Adipocyte (in vitro differentiated cells): ENCODE results near the gene KTI12.
A peak's percentile ranks its signal among the peaks of the same experiment; 100 is the strongest.
"Not testable (repeated sequence)": the region's sequence is repeated elsewhere in the genome, so short reads cannot be mapped to it uniquely, and the experiment has no call there.

Source experiments
- DNase-seq: peaks from one replicate; pipeline ENCODE4 v3.0.0-alpha.2; 2015; ENCODE audit warnings: low read depth
- H3K27me3 ChIP-seq: replicated peaks from 2 replicates; pipeline ENCODE4 v1.7.0; 2013; ENCODE audit warnings: mild to moderate bottlenecking, low read length, moderate library complexity; ENCODE audit not compliant: control insufficient read depth, insufficient read depth
- H3K36me3 ChIP-seq: 2 replicates; pipeline ENCODE4 v1.7.0; 2013; ENCODE audit warnings: low read length, mild to moderate bottlenecking, moderate library complexity; ENCODE audit not compliant: control insufficient read depth, insufficient read depth, severe bottlenecking
- H3K4me1 ChIP-seq: 2 replicates; pipeline ENCODE4 v1.7.0; 2013; ENCODE audit warnings: mild to moderate bottlenecking, low read length, moderate library complexity; ENCODE audit not compliant: control insufficient read depth, insufficient read depth
- H3K4me3 ChIP-seq: 2 replicates; pipeline ENCODE4 v1.7.0; 2013; ENCODE audit warnings: mild to moderate bottlenecking, low read length, moderate library complexity
- H3K9ac ChIP-seq: 2 replicates; pipeline ENCODE4 v1.7.0; 2013; ENCODE audit warnings: mild to moderate bottlenecking, low read length, moderate library complexity
- H3K9me3 ChIP-seq: 2 replicates; pipeline ENCODE4 v1.7.0; 2013; ENCODE audit warnings: mild to moderate bottlenecking, low read length, moderate library complexity; ENCODE audit not compliant: control insufficient read depth

Gene KTI12

GRCh38 chr1:52033190-52034049 lies at the start of gene KTI12:
Gene KTI12 (minus strand): TSS chr1:52033810. CDS start chr1:52033761, 49 bp downstream.
- peak within 1 kb of the TSS; percentile 95 for H3K9ac ChIP-seq
- no peaks in the 10 kb centered on the region for H3K9me3 ChIP-seq
- H3K27me3 ChIP-seq: no peaks in the 10 kb centered on the region
- peak; percentile 96 for DNase-seq
- H3K4me3 ChIP-seq: peak within 1 kb of the TSS; percentile 97
- peaks cover 34% of the 10 kb centered on the region for H3K4me1 ChIP-seq
- peaks cover 4% of the 10 kb centered on the region for H3K36me3 ChIP-seq

- no peak overlapping the region for H3K9ac ChIP-seq
- H3K4me3 ChIP-seq: no peak overlapping the region
- DNase-seq: no peak
- H3K9me3 ChIP-seq: no peaks in the 10 kb centered on the region
- H3K27me3 ChIP-seq: no peaks in the 10 kb centered on the region
- peaks cover 13% of the 10 kb centered on the region for H3K4me1 ChIP-seq
- H3K36me3 ChIP-seq: peaks cover 29% of the 10 kb centered on the region
Observed at GRCh38 chr1:52080014-52080415, 46.4 kb upstream of the KTI12 start.

DNA sequence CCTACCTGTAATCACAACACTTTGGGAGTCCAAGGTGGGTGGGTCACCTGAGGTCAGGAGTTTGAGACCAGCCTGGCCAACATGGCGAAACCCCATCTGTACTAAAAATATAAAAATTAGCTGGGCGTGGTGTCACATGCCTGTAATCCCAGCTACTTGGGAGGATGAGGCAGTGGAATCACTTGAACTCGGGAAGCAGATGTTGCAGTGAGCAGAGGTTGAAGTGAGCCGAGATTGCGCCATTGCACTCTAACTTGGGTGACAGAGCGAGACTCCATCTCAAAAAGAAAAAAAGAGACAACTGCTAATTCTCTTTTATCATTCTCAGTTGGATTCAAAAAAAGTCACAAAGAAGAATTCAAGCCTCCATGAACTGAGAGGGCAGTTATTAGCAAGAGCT lies 43.7 kb upstream of the KTI12 start:
- DNase-seq, H3K27me3 ChIP-seq, H3K4me1 ChIP-seq, H3K4me3 ChIP-seq, H3K9ac ChIP-seq, H3K9me3 ChIP-seq: not testable (repeated sequence)
- H3K36me3 ChIP-seq: peaks cover 46% of the 10 kb centered on the region

- H3K27me3 ChIP-seq: no peaks in the 10 kb centered on the region
- no peak for DNase-seq
- no peaks in the 10 kb centered on the region for H3K9me3 ChIP-seq
- no peak overlapping the region for H3K4me3 ChIP-seq
- H3K4me1 ChIP-seq: no peaks in the 10 kb centered on the region
- no peak overlapping the region for H3K9ac ChIP-seq
- peaks cover 43% of the 10 kb centered on the region for H3K36me3 ChIP-seq
Observed at GRCh38 chr1:52072291-52072690, 38.7 kb upstream of the KTI12 start.

GRCh38 chr1:52070704-52071103 lies 37.1 kb upstream of the KTI12 start:
- Histone ChIP-seq H3K36me3 (peaks cover 56% of the 10 kb centered on the region), H3K9ac (no peak overlapping the region), H3K4me3 (no peak overlapping the region), H3K9me3 (no peaks in the 10 kb centered on the region), H3K27me3 (no peaks in the 10 kb centered on the region), H3K4me1 (no peaks in the 10 kb centered on the region)
- DNase-seq: no peak

DNA sequence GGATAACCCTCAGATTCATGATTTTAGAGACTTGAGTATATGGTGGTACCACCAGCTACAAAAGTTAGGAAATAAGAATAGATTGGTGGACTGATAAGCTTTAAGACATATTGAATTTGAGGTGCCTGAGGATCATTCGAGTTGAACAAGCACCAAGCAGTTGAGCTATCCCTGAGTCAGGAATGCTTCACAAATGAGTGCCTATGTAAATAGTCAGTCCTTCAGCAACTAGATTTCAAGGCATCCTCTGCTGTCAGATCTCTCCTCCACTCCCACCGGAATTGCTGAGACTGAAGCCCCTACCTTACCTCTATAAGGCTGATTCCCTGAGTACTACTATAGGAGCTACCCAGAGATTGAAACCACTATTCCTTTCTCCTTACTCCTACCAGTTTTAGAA lies 29.6 kb upstream of the KTI12 start:
- Histone ChIP-seq H3K4me3 (no peak overlapping the region), H3K9ac (no peak overlapping the region), H3K4me1 (peaks cover 16% of the 10 kb centered on the region), H3K36me3 (peaks cover 76% of the 10 kb centered on the region), H3K27me3 (no peaks in the 10 kb centered on the region), H3K9me3 (no peaks in the 10 kb centered on the region)
- DNase-seq: no peak

DNA sequence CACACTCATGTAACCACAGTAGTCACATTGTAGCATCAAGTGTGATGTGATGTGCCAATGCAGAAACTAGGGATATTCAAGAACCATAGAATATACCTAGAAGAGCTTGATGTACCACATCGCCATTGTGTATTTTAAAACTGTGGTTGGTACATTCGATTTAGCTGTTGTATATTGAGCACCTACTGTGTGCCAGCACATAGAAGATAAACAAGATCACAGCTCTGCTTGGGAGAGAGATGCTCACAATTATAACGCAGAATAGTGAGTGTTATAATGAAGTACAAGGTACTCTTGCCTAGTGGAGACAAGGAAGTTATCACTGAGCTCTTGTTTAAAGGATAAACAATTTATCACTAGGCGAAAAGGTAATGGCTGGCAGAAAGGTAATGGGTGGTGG lies 27.2 kb upstream of the KTI12 start:
- Histone ChIP-seq H3K36me3 (peaks cover 55% of the 10 kb centered on the region), H3K4me1 (peaks cover 30% of the 10 kb centered on the region), H3K27me3 (no peaks in the 10 kb centered on the region), H3K9me3 (no peaks in the 10 kb centered on the region), H3K9ac (no peak overlapping the region), H3K4me3 (no peak overlapping the region)
- no peak for DNase-seq

DNA sequence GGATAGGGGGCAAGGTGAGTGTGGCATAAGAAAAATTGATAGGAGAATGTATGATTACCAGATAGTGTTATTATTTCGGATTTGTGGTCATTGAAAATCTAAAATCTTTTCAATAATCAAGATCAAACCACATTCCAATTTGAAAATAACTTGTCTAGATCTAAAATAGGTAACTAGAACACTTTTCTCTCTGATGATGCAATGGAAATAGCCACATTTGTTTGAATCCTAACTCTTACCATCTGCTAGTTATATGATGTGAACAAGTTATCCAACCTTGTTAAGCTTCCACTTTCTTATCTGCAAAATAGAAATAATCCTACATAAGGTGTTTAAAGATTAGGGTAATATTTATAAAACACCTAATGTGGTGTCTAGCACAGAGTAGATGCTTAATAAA lies 26.3 kb upstream of the KTI12 start:
- Histone ChIP-seq H3K4me1 (peaks cover 30% of the 10 kb centered on the region), H3K9ac (no peak overlapping the region), H3K4me3 (peak overlapping the region; percentile 36), H3K36me3 (peaks cover 45% of the 10 kb centered on the region), H3K27me3 (no peaks in the 10 kb centered on the region), H3K9me3 (no peaks in the 10 kb centered on the region)
- no peak for DNase-seq

DNA sequence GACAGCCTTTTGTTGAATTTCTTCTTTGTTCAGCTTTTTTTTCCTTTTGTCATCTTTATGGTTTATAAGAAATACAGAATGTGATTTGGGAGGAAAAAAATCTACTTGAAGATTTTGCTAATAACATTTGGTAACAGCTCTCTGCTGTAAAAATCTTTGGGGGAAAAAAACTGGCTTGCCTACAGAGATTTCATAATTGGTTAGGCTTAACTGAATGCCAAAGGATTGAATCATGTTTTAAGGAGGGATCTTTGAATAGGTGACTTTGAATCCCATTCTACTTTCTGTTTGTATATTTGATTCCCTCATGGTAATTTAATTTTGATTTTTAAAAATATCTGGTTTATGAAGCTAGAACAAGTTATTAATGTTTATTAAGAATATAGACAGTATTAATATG lies 25.7 kb upstream of the KTI12 start:
- peak overlapping the region; percentile 36 for H3K4me3 ChIP-seq
- peaks cover 34% of the 10 kb centered on the region for H3K4me1 ChIP-seq
- H3K36me3 ChIP-seq: peaks cover 40% of the 10 kb centered on the region
- DNase-seq: peak; percentile 83
- H3K9ac ChIP-seq: peak overlapping the region; percentile 35
- H3K9me3 ChIP-seq: no peaks in the 10 kb centered on the region
- no peaks in the 10 kb centered on the region for H3K27me3 ChIP-seq

- Histone ChIP-seq H3K9ac (peak overlapping the region; percentile 54), H3K36me3 (peaks cover 26% of the 10 kb centered on the region), H3K4me3 (peak overlapping the region; percentile 97), H3K27me3 (no peaks in the 10 kb centered on the region), H3K4me1 (peaks cover 43% of the 10 kb centered on the region), H3K9me3 (no peaks in the 10 kb centered on the region)
- DNase-seq: peak; percentile 34
Observed at GRCh38 chr1:52057876-52058415, 24.3 kb upstream of the KTI12 start.

DNA sequence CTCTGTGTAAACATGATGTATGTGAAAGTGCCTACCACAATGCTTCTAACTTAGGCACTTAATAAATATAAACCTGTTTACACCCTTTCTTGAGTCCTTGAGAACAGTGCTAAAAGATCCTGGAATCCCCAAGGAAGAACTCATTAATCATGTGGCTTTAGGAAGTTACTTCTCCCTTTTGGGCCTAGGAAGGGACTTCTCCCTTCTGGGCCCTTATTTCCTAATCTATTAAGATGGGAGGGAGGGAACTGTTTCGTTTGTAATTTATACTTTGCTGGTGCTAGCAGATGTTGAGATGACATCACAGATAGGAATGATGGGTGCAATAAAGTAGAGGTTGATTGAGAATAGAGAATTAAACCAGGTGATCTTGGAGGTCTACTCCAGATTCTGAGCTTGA lies 23.6 kb upstream of the KTI12 start:
- Histone ChIP-seq H3K9ac (peak overlapping the region; percentile 94), H3K9me3 (no peaks in the 10 kb centered on the region), H3K4me1 (peaks cover 43% of the 10 kb centered on the region), H3K36me3 (peaks cover 21% of the 10 kb centered on the region), H3K27me3 (no peaks in the 10 kb centered on the region), H3K4me3 (peak overlapping the region; percentile 97)
- peak; percentile 40 for DNase-seq
